ENCODE measurements around the gene ITK. TPM values are rescaled to one million over a fixed set of nuclear protein-coding genes. Genes with fewer than 3 reads are reported as not detected.

The ITK gene
- total RNA-seq, 1 donor from 2014 or later, result not detected

DNA sequence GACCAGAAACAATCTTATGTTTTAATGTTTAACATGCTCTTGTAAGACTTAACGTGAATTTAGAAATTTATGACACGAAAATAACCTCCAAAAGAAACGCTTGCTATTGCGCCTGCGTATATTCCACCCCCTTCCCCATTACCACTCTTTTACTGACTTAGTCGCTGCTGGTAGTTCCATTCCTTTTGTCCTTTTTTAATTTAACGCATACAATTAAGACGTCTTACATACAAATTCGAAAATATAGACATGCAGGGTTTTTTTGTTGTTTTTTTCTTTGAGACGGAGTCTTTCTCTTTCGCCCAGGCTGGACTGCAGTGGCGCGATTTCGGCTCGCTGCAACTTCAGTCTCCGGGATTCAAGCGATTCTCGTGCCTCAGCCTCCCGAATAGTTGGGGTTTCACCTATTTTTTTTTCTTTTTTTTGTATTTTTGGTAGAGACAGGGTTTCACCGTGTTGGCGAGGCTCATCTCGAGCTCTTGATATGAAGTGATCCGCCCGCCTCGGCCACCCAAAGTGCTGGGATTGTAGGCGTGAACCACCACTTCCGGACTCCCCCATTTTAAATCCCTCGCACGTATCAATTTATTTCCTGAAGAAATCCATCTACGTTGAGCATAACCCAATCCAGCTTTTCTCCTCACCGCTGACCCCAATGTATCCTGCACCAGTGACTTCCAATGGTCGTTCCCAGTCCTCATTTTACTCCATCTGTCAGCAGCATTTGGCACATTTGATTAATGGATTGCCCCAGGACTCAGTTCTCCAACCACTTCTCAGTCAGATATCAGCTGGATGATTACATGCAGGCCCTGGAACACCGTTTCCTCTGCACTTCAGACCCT, 37.3 kb upstream of the ITK start:
- peak overlapping the region; percentile 97 for H3K27ac Mint-ChIP-seq
- DNase-seq (ENCODE audit: low spot score, unreplicated experiment), result no peak

GRCh38 chr5:157148734-157149615, 31.7 kb upstream of the ITK start:
- H3K27ac Mint-ChIP-seq, result no peak overlapping the region
- H3K36me3 Mint-ChIP-seq (ENCODE audit: insufficient read depth), result no peaks in the 10 kb centered on the region
- H3K4me3 Mint-ChIP-seq (ENCODE audit: low read depth), result no peak overlapping the region
- peak; percentile 36 for DNase-seq (ENCODE audit: low spot score, unreplicated experiment)
- H3K9me3 Mint-ChIP-seq (ENCODE audit: low read depth), result no peaks in the 10 kb centered on the region
- TF ChIP-seq, protein P1, sequence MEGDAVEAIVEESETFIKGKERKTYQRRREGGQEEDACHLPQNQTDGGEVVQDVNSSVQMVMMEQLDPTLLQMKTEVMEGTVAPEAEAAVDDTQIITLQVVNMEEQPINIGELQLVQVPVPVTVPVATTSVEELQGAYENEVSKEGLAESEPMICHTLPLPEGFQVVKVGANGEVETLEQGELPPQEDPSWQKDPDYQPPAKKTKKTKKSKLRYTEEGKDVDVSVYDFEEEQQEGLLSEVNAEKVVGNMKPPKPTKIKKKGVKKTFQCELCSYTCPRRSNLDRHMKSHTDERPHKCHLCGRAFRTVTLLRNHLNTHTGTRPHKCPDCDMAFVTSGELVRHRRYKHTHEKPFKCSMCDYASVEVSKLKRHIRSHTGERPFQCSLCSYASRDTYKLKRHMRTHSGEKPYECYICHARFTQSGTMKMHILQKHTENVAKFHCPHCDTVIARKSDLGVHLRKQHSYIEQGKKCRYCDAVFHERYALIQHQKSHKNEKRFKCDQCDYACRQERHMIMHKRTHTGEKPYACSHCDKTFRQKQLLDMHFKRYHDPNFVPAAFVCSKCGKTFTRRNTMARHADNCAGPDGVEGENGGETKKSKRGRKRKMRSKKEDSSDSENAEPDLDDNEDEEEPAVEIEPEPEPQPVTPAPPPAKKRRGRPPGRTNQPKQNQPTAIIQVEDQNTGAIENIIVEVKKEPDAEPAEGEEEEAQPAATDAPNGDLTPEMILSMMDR (IDR thresholded peaks at IDR 0.05; ENCODE audit: unreplicated experiment), result peak; percentile 92
- no peaks in the 10 kb centered on the region for H3K27me3 Mint-ChIP-seq
- peaks cover 3% of the 10 kb centered on the region for H3K4me1 Mint-ChIP-seq (ENCODE audit: low read depth)

More for the DNA sequence above, 37.3 kb upstream of the ITK start:
- Mint-ChIP-seq H3K9me3 (ENCODE audit: low read depth) (peaks cover 3% of the 10 kb centered on the region), H3K4me3 (ENCODE audit: low read depth) (peak overlapping the region; percentile 96), H3K27me3 (no peaks in the 10 kb centered on the region), H3K4me1 (ENCODE audit: low read depth) (peaks cover 8% of the 10 kb centered on the region), H3K36me3 (ENCODE audit: insufficient read depth) (peaks cover 7% of the 10 kb centered on the region)
- TF ChIP-seq, protein P1 (IDR thresholded peaks at IDR 0.05; ENCODE audit: unreplicated experiment), result no peak

GRCh38 chr5:157150995-157151394, 29.6 kb upstream of the ITK start:
- TF ChIP-seq, protein P1 (IDR thresholded peaks at IDR 0.05; ENCODE audit: unreplicated experiment), result no peak
- Mint-ChIP-seq H3K27ac (no peak overlapping the region), H3K9me3 (ENCODE audit: low read depth) (no peaks in the 10 kb centered on the region), H3K36me3 (ENCODE audit: insufficient read depth) (no peaks in the 10 kb centered on the region), H3K27me3 (no peaks in the 10 kb centered on the region), H3K4me3 (ENCODE audit: low read depth) (no peak overlapping the region), H3K4me1 (ENCODE audit: low read depth) (peaks cover 3% of the 10 kb centered on the region)
- no peak for DNase-seq (ENCODE audit: low spot score, unreplicated experiment)

GRCh38 chr5:157155297-157155696, 25.3 kb upstream of the ITK start:
- DNase-seq (ENCODE audit: low spot score, unreplicated experiment), result no peak
- Mint-ChIP-seq H3K9me3 (ENCODE audit: low read depth) (no peaks in the 10 kb centered on the region), H3K36me3 (ENCODE audit: insufficient read depth) (no peaks in the 10 kb centered on the region), H3K27ac (no peak overlapping the region), H3K4me1 (ENCODE audit: low read depth) (no peaks in the 10 kb centered on the region), H3K27me3 (peaks cover 3% of the 10 kb centered on the region), H3K4me3 (ENCODE audit: low read depth) (no peak overlapping the region)
- TF ChIP-seq, protein P1 (IDR thresholded peaks at IDR 0.05; ENCODE audit: unreplicated experiment), result no peak

DNA sequence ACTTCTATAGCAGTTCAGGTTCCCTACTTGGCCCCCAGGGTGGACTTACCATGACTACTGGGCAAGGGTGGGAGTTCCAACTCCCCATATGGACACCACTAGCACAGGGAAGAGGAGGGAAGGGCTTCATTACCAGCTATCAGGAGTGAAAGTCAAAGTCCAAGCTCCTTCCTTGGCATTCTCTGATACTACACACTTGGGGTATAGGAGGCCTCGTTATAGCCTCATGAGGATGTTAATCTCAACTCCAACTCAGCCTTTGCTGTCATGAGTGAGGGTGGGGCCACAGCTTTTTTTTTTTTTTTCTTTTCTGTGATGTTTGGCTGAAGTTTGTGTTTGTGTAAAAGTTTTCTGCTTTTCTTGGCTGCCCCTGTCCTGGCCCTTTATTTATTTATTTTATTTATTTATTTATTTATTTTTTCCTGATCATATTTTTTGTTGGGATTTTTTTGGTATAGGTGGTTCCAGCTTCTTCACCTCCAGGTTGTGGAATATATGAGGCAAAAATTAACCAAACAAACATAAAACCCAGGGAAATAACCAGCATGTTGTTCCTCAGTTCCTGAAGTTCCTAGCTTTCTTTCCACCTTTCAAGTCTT, 23.2 kb upstream of the ITK start:
- H3K36me3 Mint-ChIP-seq (ENCODE audit: insufficient read depth), result no peaks in the 10 kb centered on the region
- TF ChIP-seq, protein P1 (IDR thresholded peaks at IDR 0.05; ENCODE audit: unreplicated experiment), result no peak
- H3K9me3 Mint-ChIP-seq (ENCODE audit: low read depth), result no peaks in the 10 kb centered on the region
- no peaks in the 10 kb centered on the region for H3K4me1 Mint-ChIP-seq (ENCODE audit: low read depth)
- no peak overlapping the region for H3K4me3 Mint-ChIP-seq (ENCODE audit: low read depth)
- no peak overlapping the region for H3K27ac Mint-ChIP-seq
- peaks cover 3% of the 10 kb centered on the region for H3K27me3 Mint-ChIP-seq
- DNase-seq (ENCODE audit: low spot score, unreplicated experiment), result no peak
